Activated B cell treated with CpG ODN at 0.5 μM for 24 hours (primary cell): ENCODE data around the gene NAA15. TPM values are rescaled to one million over a fixed set of nuclear protein-coding genes. Genes with fewer than 3 reads are reported as not detected.
"Not testable (repeated sequence)": the region's sequence is repeated elsewhere in the genome, so short reads cannot be mapped to it uniquely, and the experiment has no call there.

ENCODE experiments used
- ATAC-seq: fragments of 200-7000 bp; cut with Tn5 transposase; one replicate; pipeline ENCODE4 v1.10.0; 2021; ENCODE audit warnings: low read depth, mild to moderate bottlenecking, moderate library complexity
- CTCF ChIA-PET: fragments of 350-600 bp; sonication (Branson Sonifier 250); formaldehyde crosslinking; loops from one replicate; lab custom pipeline; 2021; ENCODE audit warnings: antibody characterized with exemption; lab: Charles Lee
- POLR2A ChIA-PET: fragments of 350-600 bp; sonication (Branson Sonifier 250); formaldehyde crosslinking; loops from one replicate; lab custom pipeline; 2021; ENCODE audit warnings: antibody characterized with exemption; lab: Charles Lee
- DNase-seq: peaks from one replicate; pipeline ENCODE4 v3.0.0; 2022
- H3K27ac Mint-ChIP-seq: one replicate; pipeline ENCODE4 v1.8.0; 2020; ENCODE audit warnings: mixed read lengths
- H3K27me3 Mint-ChIP-seq: one replicate; pipeline ENCODE4 v1.8.0; 2021; ENCODE audit warnings: mixed read lengths
- H3K36me3 Mint-ChIP-seq: one replicate; pipeline ENCODE4 v1.8.0; 2021; ENCODE audit warnings: low read depth, mixed read lengths
- H3K4me1 Mint-ChIP-seq: one replicate; pipeline ENCODE4 v1.8.0; 2021; ENCODE audit warnings: mixed read lengths
- H3K4me3 Mint-ChIP-seq: one replicate; pipeline ENCODE4 v1.8.0; 2020; ENCODE audit warnings: mild to moderate bottlenecking, mixed read lengths
- H3K9me3 Mint-ChIP-seq: one replicate; pipeline ENCODE4 v1.8.0; 2020; ENCODE audit warnings: mixed read lengths
- CTCF ChIP-seq: fragments of 200-600 bp; IDR thresholded peaks from one replicate; pipeline ENCODE4 v1.8.0; 2022; ENCODE audit warnings: antibody characterized with exemption, mild to moderate bottlenecking
- intact Hi-C: fragments of 100-400 bp; cut with micrococcal nuclease; formaldehyde crosslinking; loops from one replicate; pipeline ENCODE4 v1.15.1; 2024
- total RNA-seq: library from RNA; stranded (reverse); gene quantifications from 2 replicates; pipeline ENCODE4 v1.2.3, GENCODE V29; 2022

Gene NAA15
- total RNA-seq, 1 donor from 2014 or later: 66.5 TPM

GRCh38 chr4:139458543-139458942 is 157.2 kb downstream of the NAA15 start:
- POLR2A ChIA-PET: no interaction called here
- peaks cover 25% of the 10 kb centered on the region for H3K36me3 Mint-ChIP-seq
- TF ChIP-seq CTCF: no peak
- intact Hi-C loops: no loop called here
- H3K4me3 Mint-ChIP-seq: no peak overlapping the region
- DNase-seq: no peak
- peaks cover 57% of the 10 kb centered on the region for H3K4me1 Mint-ChIP-seq
- CTCF ChIA-PET: no interaction called here
- H3K9me3 Mint-ChIP-seq: no peaks in the 10 kb centered on the region
- no peaks in the 10 kb centered on the region for H3K27me3 Mint-ChIP-seq
- H3K27ac Mint-ChIP-seq: no peak overlapping the region
- no peak for ATAC-seq

DNA sequence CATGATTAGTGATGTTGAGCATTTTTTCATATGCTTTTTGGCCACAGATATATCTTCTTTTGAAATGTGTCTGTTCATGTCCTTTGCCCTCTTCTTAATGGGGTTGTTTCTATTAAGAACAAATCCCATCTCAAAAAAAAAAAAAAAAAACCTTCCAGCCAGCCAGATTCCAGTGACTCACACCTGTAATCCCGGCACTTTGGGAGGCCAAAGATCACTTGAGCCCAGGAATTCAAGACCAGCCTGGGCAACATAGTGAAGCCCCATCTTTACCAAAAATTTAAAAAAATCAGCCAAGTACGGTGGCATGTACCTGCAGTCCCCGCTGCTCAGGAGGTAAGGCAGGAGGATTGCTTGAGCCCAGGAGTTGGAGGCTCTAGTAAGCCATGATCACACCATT is 157.7 kb downstream of the NAA15 start:
- no peak overlapping the region for H3K4me3 Mint-ChIP-seq
- TF ChIP-seq CTCF: no peak
- H3K36me3 Mint-ChIP-seq: peaks cover 26% of the 10 kb centered on the region
- ATAC-seq: no peak
- H3K27me3 Mint-ChIP-seq: no peaks in the 10 kb centered on the region
- ChIA-PET CTCF (no interaction called here), POLR2A (interaction anchor here (0.7 kb wide), 1 partner anchor 67 kb away, joined by 4 read pairs; no protein-coding TSS in a partner anchor)
- DNase-seq: no peak
- peaks cover 58% of the 10 kb centered on the region for H3K4me1 Mint-ChIP-seq
- H3K27ac Mint-ChIP-seq: no peak overlapping the region
- intact Hi-C loops: no loop called here
- no peaks in the 10 kb centered on the region for H3K9me3 Mint-ChIP-seq

- TF ChIP-seq CTCF: no peak
- ChIA-PET CTCF (no interaction called here), POLR2A (no interaction called here)
- intact Hi-C loops: no loop called here
- no peak overlapping the region for H3K27ac Mint-ChIP-seq
- ATAC-seq: no peak
- peaks cover 24% of the 10 kb centered on the region for H3K36me3 Mint-ChIP-seq
- H3K9me3 Mint-ChIP-seq: no peaks in the 10 kb centered on the region
- no peaks in the 10 kb centered on the region for H3K27me3 Mint-ChIP-seq
- no peak for DNase-seq
- H3K4me3 Mint-ChIP-seq: no peak overlapping the region
- H3K4me1 Mint-ChIP-seq: peaks cover 46% of the 10 kb centered on the region
Observed at GRCh38 chr4:139460565-139460964, 159.3 kb downstream of the NAA15 start.

- H3K9me3 Mint-ChIP-seq: no peaks in the 10 kb centered on the region
- H3K36me3 Mint-ChIP-seq: peaks cover 24% of the 10 kb centered on the region
- POLR2A ChIA-PET: no interaction called here
- H3K27me3 Mint-ChIP-seq: no peaks in the 10 kb centered on the region
- intact Hi-C loops: no loop called here
- ATAC-seq (no peak), DNase-seq (no peak)
- no peak overlapping the region for H3K4me3 Mint-ChIP-seq
- H3K27ac Mint-ChIP-seq: no peak overlapping the region
- CTCF ChIA-PET: no interaction called here
- H3K4me1 Mint-ChIP-seq: peaks cover 40% of the 10 kb centered on the region
- TF ChIP-seq CTCF: no peak
Observed at GRCh38 chr4:139461022-139461628, 159.8 kb downstream of the NAA15 start.

DNA sequence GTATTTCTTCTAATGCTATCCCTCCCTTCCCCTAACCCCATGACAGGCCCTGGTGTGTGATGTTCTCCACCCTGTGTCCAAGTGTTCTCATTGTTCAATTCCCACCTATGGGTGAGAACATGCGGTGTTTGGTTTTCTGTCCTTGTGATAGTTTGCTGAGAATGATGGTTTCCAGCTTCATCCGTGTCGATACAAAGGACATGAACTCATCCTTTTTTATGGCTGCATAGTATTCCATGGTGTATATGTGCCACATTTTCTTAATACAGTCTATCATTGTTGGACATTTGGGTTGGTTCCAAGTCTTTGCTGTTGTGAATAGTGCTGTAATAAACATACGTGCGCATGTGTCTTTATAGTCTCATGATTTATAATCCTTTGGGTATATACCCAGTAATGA is 163.2 kb downstream of the NAA15 start:
- peaks cover 16% of the 10 kb centered on the region for H3K4me1 Mint-ChIP-seq
- H3K27ac Mint-ChIP-seq, H3K4me3 Mint-ChIP-seq, CTCF ChIA-PET, DNase-seq, ATAC-seq, H3K27me3 Mint-ChIP-seq, intact Hi-C loops, POLR2A ChIA-PET: not testable (repeated sequence)
- H3K36me3 Mint-ChIP-seq: peaks cover 35% of the 10 kb centered on the region
- H3K9me3 Mint-ChIP-seq: peaks cover 10% of the 10 kb centered on the region

GRCh38 chr4:139465922-139466321 is 164.6 kb downstream of the NAA15 start:
- Mint-ChIP-seq H3K36me3 (peaks cover 28% of the 10 kb centered on the region), H3K27ac (no peak overlapping the region), H3K4me3 (no peak overlapping the region), H3K27me3 (no peaks in the 10 kb centered on the region), H3K9me3 (peaks cover 10% of the 10 kb centered on the region), H3K4me1 (peaks cover 27% of the 10 kb centered on the region)
- ATAC-seq: no peak
- CTCF ChIA-PET: no interaction called here
- intact Hi-C loops: no loop called here
- POLR2A ChIA-PET: no interaction called here
- no peak for TF ChIP-seq CTCF
- DNase-seq: no peak

GRCh38 chr4:139468756-139469155 is 167.5 kb downstream of the NAA15 start:
- DNase-seq, CTCF ChIA-PET, H3K4me3 Mint-ChIP-seq, H3K27me3 Mint-ChIP-seq, intact Hi-C loops, H3K27ac Mint-ChIP-seq, ATAC-seq: not testable (repeated sequence)
- peaks cover 14% of the 10 kb centered on the region for H3K9me3 Mint-ChIP-seq
- peaks cover 33% of the 10 kb centered on the region for H3K4me1 Mint-ChIP-seq
- POLR2A ChIA-PET: interaction anchor here (1.0 kb wide), 1 partner anchor 15 kb away, joined by 7 read pairs; the partner anchor contains the start of gene RAB33B
- H3K36me3 Mint-ChIP-seq: peaks cover 33% of the 10 kb centered on the region
